Measurements from ENCODE around the gene PISD.

Gene PISD

DNA sequence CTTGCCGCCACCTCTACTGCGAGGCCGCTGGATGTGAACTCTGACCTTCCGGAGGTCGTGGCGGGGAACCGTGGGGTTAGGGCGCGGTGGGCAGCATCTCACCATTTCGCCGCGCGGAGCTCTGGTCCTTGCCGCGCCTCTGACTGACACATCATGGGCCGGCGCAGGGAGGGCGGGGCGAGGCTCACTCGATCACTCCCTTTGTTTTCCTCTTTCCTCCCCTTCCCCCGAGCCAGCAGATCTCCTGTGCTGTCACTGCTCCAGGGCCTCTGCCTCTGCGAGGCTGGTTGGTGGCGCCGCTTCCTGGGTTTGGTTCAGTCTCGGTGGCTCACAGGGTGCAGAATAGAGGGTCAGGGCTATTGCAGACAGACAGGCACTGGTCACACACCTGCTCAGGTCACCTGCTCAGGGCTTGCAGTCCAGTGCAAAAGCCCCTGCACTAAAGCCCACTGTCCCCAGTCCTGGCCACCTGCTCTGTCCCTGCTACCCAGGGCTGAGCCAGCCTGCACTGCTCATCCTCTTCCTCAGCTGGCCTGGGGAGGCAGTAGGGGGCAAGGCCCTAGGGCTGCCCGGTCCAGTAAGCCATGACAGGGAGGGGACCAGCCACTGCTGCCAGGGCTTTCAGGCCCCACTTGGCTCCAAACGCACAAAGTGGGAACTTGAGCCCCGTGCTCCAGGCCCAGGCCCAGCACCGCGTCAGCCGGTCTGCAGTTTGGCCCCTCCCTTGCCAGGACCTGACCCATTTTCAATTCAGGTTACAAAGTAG, 36.2 kb downstream of the PISD start:
- no peak for DNase-seq (ENCODE audit: low spot score)

GRCh38 chr22:31625257-31625640, 36.8 kb downstream of the PISD start:
- no peak for DNase-seq (ENCODE audit: low spot score)

- no peak for DNase-seq (ENCODE audit: low spot score)
These were observed 38.3 kb downstream of the PISD start for GRCh38 chr22:31623592-31624304.

GRCh38 chr22:31622980-31623379, 39.0 kb downstream of the PISD start:
- DNase-seq (ENCODE audit: low spot score) = no peak

DNA sequence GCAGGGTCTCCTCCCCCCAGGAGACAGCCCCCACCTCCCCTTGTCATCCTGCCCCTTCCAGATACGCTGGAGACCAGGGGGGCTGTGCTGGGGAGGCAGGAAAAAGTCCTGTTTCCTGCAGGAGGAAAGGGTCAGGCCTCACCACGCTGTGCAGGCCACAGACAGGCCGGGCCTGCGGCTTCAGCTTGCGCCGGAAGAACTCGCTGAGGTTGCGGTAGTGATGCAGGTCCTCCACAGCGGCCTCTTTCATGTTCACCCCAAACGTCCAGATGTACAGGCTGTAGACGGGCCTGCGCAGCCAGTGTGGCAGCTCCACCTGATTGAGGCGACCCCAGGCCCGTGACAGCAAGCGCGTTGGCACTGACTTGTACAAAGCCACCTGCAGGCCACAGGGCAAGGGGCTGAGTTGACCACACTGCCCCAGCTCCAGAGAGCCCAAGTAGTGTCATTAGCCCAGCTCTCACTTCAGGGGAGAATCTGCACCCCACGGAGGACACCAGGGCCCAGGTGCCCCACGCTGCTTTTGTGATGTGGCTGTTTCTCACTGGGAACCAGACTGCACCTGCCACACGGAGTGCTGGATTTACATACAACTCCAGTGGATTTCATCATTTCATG, 40.4 kb downstream of the PISD start:
- DNase-seq (ENCODE audit: low spot score) = no peak

GRCh38 chr22:31620756-31621480, 41.1 kb downstream of the PISD start:
- no peak for DNase-seq (ENCODE audit: low spot score)

GRCh38 chr22:31619611-31620300, 42.3 kb downstream of the PISD start:
- DNase-seq (ENCODE audit: low spot score) = no peak

DNA sequence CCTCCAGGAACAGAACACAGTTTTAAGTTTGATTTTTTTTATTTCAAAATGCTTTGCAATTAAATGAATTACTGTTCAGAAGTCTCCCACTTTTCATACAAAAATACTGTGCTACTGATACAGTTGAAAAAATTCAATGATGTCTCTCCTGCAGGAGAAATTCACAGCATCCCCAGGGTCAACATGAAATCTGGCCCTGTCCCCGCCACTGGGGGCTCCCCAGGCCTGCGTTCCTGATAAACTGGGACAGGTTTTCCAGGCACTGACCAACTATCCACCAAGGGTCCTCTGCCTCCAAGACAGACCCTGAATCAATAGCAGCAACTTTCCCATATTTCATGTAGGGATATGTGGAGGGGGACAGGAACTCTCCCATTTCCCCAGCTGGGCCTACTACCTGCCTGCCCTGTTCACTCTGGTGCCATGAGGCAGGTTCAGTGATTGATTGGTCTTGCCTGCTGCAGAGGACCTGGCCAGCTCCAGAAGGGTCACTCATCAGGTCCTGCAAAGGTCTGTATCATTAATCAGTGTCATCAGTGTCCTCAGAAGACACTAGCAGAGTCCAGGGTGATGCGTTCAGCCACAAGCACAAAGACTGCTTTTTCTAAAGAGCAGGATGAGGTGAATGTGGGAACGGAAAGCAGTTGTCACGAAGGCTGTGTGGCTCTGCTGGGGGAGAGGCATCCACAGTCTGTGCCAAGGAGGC, 43.4 kb downstream of the PISD start:
- DNase-seq (ENCODE audit: low spot score) = no peak

GRCh38 chr22:31618057-31618456, 44.0 kb downstream of the PISD start:
- no peak for DNase-seq (ENCODE audit: low spot score)

DNA sequence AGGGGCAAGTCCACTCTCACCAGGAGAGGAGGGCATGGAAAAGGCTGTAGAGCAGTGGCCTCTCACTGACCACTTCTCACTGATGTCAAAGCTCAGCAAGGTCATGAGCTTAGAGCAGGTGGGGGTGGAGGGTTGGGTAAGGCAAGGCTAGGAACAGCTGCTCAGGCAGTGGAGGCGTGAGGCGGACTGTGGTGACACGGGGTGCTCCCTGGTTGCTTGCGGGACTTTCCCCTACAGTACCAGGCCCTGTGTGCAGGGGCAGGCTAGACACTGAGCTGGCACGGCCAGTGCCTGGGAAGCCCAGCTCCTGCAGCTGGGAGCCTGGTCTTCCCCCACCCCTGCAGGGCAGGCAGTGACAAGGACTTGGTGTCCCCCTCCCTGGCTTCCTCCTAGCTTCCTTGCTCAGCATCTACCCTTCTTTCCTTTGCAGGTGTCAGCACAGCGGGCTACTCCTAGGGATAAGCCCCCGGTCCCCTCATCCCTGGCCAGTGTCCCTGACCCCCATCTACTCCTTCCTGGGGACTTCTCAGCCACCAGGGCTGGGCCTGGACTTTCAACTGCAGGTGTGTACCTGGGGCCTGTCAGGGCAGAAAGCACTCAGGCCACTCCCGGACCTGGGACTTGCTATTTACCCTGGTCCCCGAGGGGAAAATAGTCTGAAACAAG, 45.6 kb downstream of the PISD start:
- DNase-seq (ENCODE audit: low spot score) = peak; percentile 43

- no peak for DNase-seq (ENCODE audit: low spot score)
These were observed 46.1 kb downstream of the PISD start for GRCh38 chr22:31615940-31616314.

DNA sequence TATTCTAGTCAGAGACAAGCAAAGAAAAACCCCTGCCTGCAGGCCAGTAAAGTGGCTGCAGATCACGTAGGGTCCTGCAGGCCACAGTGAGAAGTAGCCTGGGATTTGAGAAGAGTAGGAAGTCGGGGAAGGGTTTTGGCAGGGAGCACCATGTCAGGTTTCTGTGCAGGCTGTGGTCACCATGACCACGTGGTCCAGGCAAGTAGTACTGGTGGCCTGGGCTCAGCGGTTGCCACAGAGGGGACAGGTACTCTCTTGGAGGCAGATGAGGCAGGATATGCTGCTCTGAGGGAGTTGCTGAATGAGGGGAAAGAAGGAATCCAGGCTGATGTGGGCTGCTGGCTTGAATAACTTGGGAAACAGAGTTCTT, 46.5 kb downstream of the PISD start:
- DNase-seq (ENCODE audit: low spot score) = no peak

- DNase-seq (ENCODE audit: low spot score) = no peak
These were observed 47.1 kb downstream of the PISD start for GRCh38 chr22:31614781-31615490.

GRCh38 chr22:31613904-31614296, 48.1 kb downstream of the PISD start:
- no peak for DNase-seq (ENCODE audit: low spot score)

DNA sequence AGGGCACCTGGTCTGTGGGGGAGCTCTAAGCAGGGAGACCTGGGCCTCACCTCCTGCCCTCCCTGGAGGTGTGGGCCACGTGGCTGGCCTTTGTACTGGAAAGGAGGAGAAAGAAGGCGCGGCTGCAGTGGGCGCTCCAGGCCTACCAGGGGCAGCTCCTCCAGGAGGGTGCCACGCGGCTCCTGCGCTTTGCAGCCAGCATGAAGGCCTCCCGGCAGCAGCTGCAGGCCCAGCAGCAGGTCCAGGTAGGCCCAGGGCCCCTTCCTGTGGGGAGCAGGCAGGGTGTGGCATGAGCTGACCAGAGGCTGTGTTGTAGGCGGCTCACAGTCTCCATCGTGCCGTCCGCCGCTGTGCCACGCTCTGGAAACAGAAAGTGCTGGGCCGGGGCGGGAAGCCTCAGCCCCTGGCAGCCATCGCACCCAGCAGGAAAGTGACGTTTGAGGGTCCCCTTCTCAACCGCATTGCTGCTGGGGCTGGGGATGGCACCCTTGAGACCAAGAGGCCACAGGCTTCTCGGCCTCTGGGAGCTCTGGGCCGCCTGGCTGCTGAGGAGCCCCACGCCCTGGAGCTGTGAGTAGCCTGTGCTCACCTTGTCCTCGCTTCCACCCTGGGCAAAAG, 48.6 kb downstream of the PISD start:
- DNase-seq (ENCODE audit: low spot score) = no peak

- no peak for DNase-seq (ENCODE audit: low spot score)
These were observed 49.1 kb downstream of the PISD start for GRCh38 chr22:31612891-31613285.

DNA sequence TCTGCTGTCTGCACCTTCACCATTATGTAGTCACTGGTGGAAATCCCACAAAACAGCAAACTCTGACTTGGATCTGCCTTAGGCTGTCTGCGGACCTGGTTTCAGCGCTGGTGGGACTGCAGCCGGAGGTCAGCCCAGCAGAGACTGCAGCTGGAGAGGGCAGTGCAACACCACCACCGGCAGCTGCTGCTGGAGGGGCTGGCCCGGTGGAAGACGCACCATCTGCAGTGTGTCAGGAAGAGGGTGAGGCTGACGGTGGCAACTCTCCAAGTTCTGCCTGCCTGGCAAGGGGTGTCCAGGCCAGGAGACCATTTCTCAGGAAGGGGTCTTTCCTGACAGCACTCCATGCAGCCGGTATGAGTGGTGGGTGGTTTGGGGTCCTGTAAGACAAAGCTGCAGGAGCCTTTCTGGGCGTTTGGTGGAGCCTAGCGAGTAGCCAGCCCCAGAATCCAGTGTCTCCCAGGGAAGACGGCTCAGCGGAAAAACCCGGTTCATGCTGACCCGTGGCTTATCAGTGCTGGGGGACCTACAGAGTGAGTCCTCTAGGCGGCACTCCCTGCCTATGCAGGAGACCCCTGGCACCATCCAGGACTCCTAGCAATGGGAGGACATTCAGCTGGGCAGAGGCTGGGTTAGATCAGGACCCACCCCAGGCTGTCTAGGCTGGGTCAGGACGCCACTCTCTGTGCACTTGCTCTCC, 50.8 kb downstream of the PISD start:
- DNase-seq (ENCODE audit: low spot score) = no peak

DNA sequence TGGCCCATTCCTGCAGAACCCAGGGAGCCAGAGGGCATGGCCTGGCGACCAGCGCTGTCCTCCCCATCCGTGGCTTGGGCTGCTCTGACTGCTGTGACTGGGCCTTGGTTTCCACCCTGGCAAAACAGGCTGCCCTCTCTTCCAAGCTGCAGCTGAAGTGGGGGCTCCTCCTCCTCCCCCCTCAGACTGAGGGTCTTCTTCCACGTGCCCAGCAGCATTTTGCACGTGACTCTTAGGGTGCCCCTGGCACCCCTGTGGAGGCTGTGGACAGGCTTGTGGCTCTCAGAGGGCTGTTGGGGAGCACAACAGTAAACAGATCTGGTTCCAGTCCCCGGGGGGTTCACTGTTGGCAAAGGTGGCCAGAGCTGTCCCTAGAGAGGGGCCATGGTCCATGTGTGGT, 51.4 kb downstream of the PISD start:
- no peak for DNase-seq (ENCODE audit: low spot score)

DNA sequence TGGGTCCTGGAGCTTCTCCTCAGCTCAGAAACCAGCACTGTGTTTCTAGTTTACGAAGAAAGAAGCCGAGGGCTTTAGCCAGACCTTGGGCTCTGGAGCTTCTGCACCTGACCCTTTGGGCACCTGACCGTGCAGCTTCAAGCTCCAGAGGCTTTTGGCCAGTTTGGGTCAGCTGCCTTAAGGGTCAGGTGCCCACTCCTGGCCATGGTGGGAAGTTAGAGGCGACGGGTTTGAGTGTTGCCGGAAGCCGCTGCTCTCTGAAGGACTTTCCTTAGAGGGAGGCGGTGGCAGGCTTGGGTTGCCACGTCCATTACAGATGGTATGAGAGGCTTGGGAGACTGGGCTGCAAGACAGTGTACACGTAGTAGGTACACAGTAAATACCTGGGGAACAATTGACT, 52.3 kb downstream of the PISD start:
- no peak for DNase-seq (ENCODE audit: low spot score)
